NCI-H2196 (cell line): Measurements from ENCODE around the gene ICA1L.

Experiments used
- DNase-seq: peaks from one replicate; lab custom pipeline; 2025; ENCODE audit not compliant: unreplicated experiment; lab: John Stamatoyannopoulos, UW

ICA1L gene

GRCh38 chr2:202782940-202783558 lies 88.5 kb downstream of the ICA1L start:
- DNase-seq = no peak

GRCh38 chr2:202780514-202781021 lies 91.0 kb downstream of the ICA1L start:
- no peak for DNase-seq

- DNase-seq = no peak
These were observed 93.3 kb downstream of the ICA1L start for GRCh38 chr2:202778217-202778616.

GRCh38 chr2:202774104-202774503 lies 97.5 kb downstream of the ICA1L start:
- DNase-seq = no peak

GRCh38 chr2:202773301-202773973 lies 98.1 kb downstream of the ICA1L start:
- no peak for DNase-seq

GRCh38 chr2:202771741-202772460 lies 99.7 kb downstream of the ICA1L start:
- DNase-seq = no peak

GRCh38 chr2:202771336-202771735 lies 100.2 kb downstream of the ICA1L start:
- no peak for DNase-seq

- no peak for DNase-seq
These were observed 102.4 kb downstream of the ICA1L start for GRCh38 chr2:202769201-202769600.

GRCh38 chr2:202768273-202768672 lies 103.3 kb downstream of the ICA1L start:
- no peak for DNase-seq

- DNase-seq = no peak
These were observed 106.1 kb downstream of the ICA1L start for GRCh38 chr2:202765436-202765835.

- DNase-seq = no peak
These were observed 106.6 kb downstream of the ICA1L start for GRCh38 chr2:202764991-202765390.

GRCh38 chr2:202763916-202764315 lies 107.7 kb downstream of the ICA1L start:
- no peak for DNase-seq

- DNase-seq = no peak
These were observed 109.0 kb downstream of the ICA1L start for GRCh38 chr2:202762556-202762955.

GRCh38 chr2:202760848-202761247 lies 110.7 kb downstream of the ICA1L start:
- DNase-seq = no peak

GRCh38 chr2:202758604-202759003 lies 113.0 kb downstream of the ICA1L start:
- DNase-seq = no peak

- DNase-seq = no peak
These were observed 113.4 kb downstream of the ICA1L start for GRCh38 chr2:202758128-202758527.

- DNase-seq = no peak
These were observed 114.2 kb downstream of the ICA1L start for GRCh38 chr2:202757339-202757738.

- DNase-seq = no peak
These were observed 115.0 kb downstream of the ICA1L start for GRCh38 chr2:202756598-202756997.

GRCh38 chr2:202754936-202755335 lies 116.6 kb downstream of the ICA1L start:
- no peak for DNase-seq

GRCh38 chr2:202752071-202752470 lies 119.5 kb downstream of the ICA1L start:
- no peak for DNase-seq

GRCh38 chr2:202750763-202751427 lies 120.7 kb downstream of the ICA1L start:
- DNase-seq = no peak
